ENCODE results near the gene IFI44L.

DNA sequence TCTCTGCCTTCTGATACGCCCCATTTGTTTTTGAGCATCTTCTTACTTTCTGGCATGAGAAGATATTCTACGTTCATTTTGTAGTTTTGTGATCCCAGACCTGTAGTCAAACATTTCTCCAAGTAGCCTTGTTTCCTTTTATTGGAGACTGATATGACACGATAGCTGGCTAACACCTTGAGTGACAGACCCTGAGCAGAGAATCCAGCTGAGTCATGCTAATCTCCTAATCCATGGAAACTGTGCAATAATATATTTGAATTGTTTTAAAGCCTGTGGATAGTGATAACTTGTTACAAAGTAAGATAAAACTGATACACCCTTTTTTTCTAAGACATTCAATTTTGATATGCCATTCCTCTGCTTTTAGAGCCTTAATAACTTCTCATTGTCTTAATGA, 1.2 kb upstream of the IFI44L start:
- no peak for TF ChIP-seq POLR2AphosphoS5 (IDR thresholded peaks at IDR 0.05; ENCODE audit: insufficient read depth in 1 of 2, low read depth in 1 of 2)
- no peak for TF ChIP-seq POLR2A (IDR thresholded peaks at IDR 0.05)

All from vagina (tissue), 2 donors.